ENCODE data around the gene CHRNA10. TPM values are rescaled to one million over a fixed set of nuclear protein-coding genes. Genes with fewer than 3 reads are reported as not detected.

The CHRNA10 gene
- total RNA-seq, 1 donor from 2014 or later, result 1.0 TPM

- TF ChIP-seq CTCF (IDR thresholded peaks at IDR 0.05; ENCODE audit: borderline replicate concordance), result no peak
- DNase-seq, result no peak
- Histone ChIP-seq H3K27ac (replicated peaks) (no peak overlapping the region), H3K27me3 (ENCODE audit: low read depth) (no peaks in the 10 kb centered on the region), H3K9me3 (replicated peaks) (peaks cover 6% of the 10 kb centered on the region), H3K4me3 (no peak overlapping the region), H3K36me3 (no peaks in the 10 kb centered on the region), H3K4me1 (peaks cover 12% of the 10 kb centered on the region)
- intact Hi-C loops (cut with micrococcal nuclease), result no loop called here
Observed at GRCh38 chr11:3616721-3617460, 54.3 kb downstream of the CHRNA10 start.

GRCh38 chr11:3615998-3616397 lies 55.2 kb downstream of the CHRNA10 start:
- Histone ChIP-seq H3K27ac (replicated peaks) (no peak overlapping the region), H3K36me3 (no peaks in the 10 kb centered on the region), H3K4me1 (peaks cover 12% of the 10 kb centered on the region), H3K27me3 (ENCODE audit: low read depth) (no peaks in the 10 kb centered on the region), H3K4me3 (no peak overlapping the region), H3K9me3 (replicated peaks) (peaks cover 8% of the 10 kb centered on the region)
- TF ChIP-seq CTCF (IDR thresholded peaks at IDR 0.05; ENCODE audit: borderline replicate concordance), result no peak
- DNase-seq, result no peak
- intact Hi-C loops (cut with micrococcal nuclease), result no loop called here

Other genes with a start within 250 kb of the CHRNA10 start
- gene ART5, start 29.4 kb downstream of the CHRNA10 start, total RNA-seq, result 1.4 TPM
- 0.58 TPM for gene ART1, start 26.3 kb downstream of the CHRNA10 start, total RNA-seq
- gene NUP98, start 126.2 kb upstream of the CHRNA10 start, total RNA-seq, result 37.3 TPM
- gene PGAP2, start 137.2 kb upstream of the CHRNA10 start, total RNA-seq, result 27.8 TPM
- 23.1 TPM for gene RHOG, start 169.6 kb upstream of the CHRNA10 start, total RNA-seq
- 32.0 TPM for gene STIM1, start 184.3 kb upstream of the CHRNA10 start, total RNA-seq